ENCODE data around the gene BABAM2. TPM values are rescaled to one million over a fixed set of nuclear protein-coding genes. Genes with fewer than 3 reads are reported as not detected.

BABAM2 gene
- total and polyA plus RNA-seq, 7 donors, result 34.2 to 74.5 (median 52.3) TPM

DNA sequence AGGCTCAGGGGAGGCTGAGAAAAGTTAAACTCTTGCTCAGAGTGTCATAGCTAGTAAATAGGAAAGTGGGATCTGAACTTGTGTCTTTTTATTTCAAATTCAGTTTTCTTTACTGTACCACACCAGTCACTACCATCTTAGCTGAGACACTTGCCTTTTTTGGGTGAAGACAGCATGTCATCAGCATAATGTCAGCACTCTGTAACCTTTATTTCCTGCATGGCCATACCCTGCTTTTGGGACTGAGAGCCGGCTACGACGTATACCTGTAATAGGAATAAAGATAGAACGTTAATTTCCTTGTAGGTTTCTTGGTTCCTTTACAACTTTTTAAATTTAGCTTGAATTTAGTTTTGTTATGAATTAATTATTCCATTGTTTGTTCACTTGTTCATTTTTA is 202.8 kb downstream of the BABAM2 start:
- no peak overlapping the region for H3K4me3 ChIP-seq
- intact Hi-C loops (cut with DNase I), result no loop called here
- H3K4me1 ChIP-seq, result peaks cover 15% of the 10 kb centered on the region
- no peaks in the 10 kb centered on the region for H3K36me3 ChIP-seq (ENCODE audit: insufficient read depth in 1 of 2, low read depth in 1 of 2)
- ATAC-seq (no peak), DNase-seq (no peak)
- TF ChIP-seq, protein P1, sequence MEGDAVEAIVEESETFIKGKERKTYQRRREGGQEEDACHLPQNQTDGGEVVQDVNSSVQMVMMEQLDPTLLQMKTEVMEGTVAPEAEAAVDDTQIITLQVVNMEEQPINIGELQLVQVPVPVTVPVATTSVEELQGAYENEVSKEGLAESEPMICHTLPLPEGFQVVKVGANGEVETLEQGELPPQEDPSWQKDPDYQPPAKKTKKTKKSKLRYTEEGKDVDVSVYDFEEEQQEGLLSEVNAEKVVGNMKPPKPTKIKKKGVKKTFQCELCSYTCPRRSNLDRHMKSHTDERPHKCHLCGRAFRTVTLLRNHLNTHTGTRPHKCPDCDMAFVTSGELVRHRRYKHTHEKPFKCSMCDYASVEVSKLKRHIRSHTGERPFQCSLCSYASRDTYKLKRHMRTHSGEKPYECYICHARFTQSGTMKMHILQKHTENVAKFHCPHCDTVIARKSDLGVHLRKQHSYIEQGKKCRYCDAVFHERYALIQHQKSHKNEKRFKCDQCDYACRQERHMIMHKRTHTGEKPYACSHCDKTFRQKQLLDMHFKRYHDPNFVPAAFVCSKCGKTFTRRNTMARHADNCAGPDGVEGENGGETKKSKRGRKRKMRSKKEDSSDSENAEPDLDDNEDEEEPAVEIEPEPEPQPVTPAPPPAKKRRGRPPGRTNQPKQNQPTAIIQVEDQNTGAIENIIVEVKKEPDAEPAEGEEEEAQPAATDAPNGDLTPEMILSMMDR (IDR thresholded peaks at IDR 0.05), result no peak
- H3K9me3 ChIP-seq, result peaks cover 4% of the 10 kb centered on the region
- no peak overlapping the region for H3K27ac ChIP-seq
- 76 to 83% (median 81%) methylated on average over 4 of the region's 4 CpGs for WGBS, 3 donors
- H3K27me3 ChIP-seq (ENCODE audit: insufficient read depth in 3 of 3, low read length in 2 of 3), result no peaks in the 10 kb centered on the region

GRCh38 chr2:28093768-28094167 is 203.2 kb downstream of the BABAM2 start:
- no peak for DNase-seq
- Histone ChIP-seq H3K4me3 (no peak overlapping the region), H3K27me3 (ENCODE audit: insufficient read depth in 3 of 3, low read length in 2 of 3) (no peaks in the 10 kb centered on the region), H3K9me3 (peaks cover 4% of the 10 kb centered on the region), H3K27ac (no peak overlapping the region), H3K4me1 (peaks cover 19% of the 10 kb centered on the region), H3K36me3 (ENCODE audit: insufficient read depth in 1 of 2, low read depth in 1 of 2) (no peaks in the 10 kb centered on the region)
- 78 to 79% (median 78%) methylated on average over 2 of the region's 2 CpGs for WGBS, 3 donors
- intact Hi-C loops (cut with DNase I), result no loop called here
- TF ChIP-seq, protein P1 (IDR thresholded peaks at IDR 0.05), result no peak
- no peak for ATAC-seq

DNA sequence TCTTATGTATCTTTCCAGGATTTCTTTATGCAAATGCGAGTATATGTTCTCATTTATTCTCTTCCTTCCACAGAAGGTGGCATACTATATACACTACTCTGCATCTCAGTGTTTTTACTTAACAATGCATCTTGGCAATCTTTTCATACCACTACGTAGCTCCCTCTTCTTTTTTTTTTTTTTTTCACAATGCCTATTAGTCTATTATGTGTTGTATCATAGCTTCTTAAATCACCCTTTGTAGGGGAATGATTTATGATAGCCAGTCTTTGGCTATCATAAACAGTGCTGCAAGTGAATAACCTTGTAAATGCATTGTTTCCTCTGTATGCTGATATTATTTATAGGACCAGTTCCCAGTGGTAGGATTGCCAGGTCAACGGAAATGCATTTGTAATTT is 204.2 kb downstream of the BABAM2 start:
- Histone ChIP-seq H3K27me3 (ENCODE audit: insufficient read depth in 3 of 3, low read length in 2 of 3) (no peaks in the 10 kb centered on the region), H3K9me3 (peaks cover 4% of the 10 kb centered on the region), H3K4me1 (peaks cover 25% of the 10 kb centered on the region), H3K27ac (no peak overlapping the region), H3K36me3 (ENCODE audit: insufficient read depth in 1 of 2, low read depth in 1 of 2) (no peaks in the 10 kb centered on the region), H3K4me3 (no peak overlapping the region)
- intact Hi-C loops (cut with DNase I), result no loop called here
- TF ChIP-seq, protein P1 (IDR thresholded peaks at IDR 0.05), result no peak
- DNase-seq, result no peak
- peak in 1 of 4 donors; percentile 32 for ATAC-seq
- WGBS, 3 donors, result 70 to 79% (median 71%) methylated on average over 3 of the region's 3 CpGs

DNA sequence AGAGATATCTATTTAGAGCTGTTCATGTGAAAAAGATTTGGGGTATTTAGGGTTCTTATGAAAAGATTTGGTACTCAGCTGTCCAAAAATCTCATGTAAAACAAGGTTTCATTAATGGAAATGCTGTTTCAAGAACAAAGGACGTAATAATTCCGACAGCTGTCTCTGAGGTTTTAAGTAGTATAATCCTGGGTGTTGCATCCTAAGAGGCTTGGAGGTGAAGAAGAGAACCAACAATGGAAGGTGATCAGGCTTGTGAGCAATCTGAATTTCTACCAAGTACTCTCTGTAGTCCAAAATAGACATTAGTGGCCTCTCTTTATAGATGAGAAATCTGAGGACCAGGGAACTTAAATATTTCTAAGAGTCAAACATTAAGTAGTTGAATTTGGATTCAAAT is 205.1 kb downstream of the BABAM2 start:
- WGBS, 3 donors, result 70 to 96% (median 79%) methylated on average over 2 of the region's 2 CpGs

DNA sequence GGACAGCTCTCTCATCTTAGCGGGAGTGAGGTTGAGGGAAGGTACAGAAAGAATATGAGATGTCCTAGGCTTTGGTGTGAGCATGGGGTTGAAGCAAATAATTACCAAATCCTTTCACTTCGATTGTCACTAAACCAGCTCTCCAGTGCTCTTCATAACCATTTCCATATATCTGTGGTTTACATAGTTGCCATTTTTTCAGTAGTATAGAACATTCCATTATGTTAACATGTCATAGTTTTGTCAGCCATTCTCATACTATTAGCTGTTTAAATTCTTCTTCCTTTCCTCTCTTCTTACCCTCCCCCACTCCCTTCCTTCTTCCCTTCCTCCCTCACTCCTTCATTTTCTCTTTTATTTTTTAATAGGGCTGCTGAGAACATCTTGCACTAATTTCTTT is 205.9 kb downstream of the BABAM2 start:
- Histone ChIP-seq H3K27me3 (ENCODE audit: insufficient read depth in 3 of 3, low read length in 2 of 3) (no peaks in the 10 kb centered on the region), H3K4me1 (peaks cover 33% of the 10 kb centered on the region), H3K9me3 (peaks cover 4% of the 10 kb centered on the region), H3K27ac (no peak overlapping the region), H3K36me3 (ENCODE audit: insufficient read depth in 1 of 2, low read depth in 1 of 2) (no peaks in the 10 kb centered on the region), H3K4me3 (no peak overlapping the region)
- WGBS, 3 donors, result 90 to 93% (median 92%) methylated on average over 2 of the region's 2 CpGs
- no peak for ATAC-seq
- intact Hi-C loops (cut with DNase I), result no loop called here
- TF ChIP-seq, protein P1 (IDR thresholded peaks at IDR 0.05), result no peak
- no peak for DNase-seq

More for the DNA sequence above, 205.1 kb downstream of the BABAM2 start:
- no peak overlapping the region for H3K27ac ChIP-seq
- no peaks in the 10 kb centered on the region for H3K27me3 ChIP-seq (ENCODE audit: insufficient read depth in 3 of 3, low read length in 2 of 3)
- peaks cover 4% of the 10 kb centered on the region for H3K9me3 ChIP-seq
- peaks cover 25% of the 10 kb centered on the region for H3K4me1 ChIP-seq
- TF ChIP-seq, protein P1 (IDR thresholded peaks at IDR 0.05), result no peak
- H3K4me3 ChIP-seq, result no peak overlapping the region
- no peaks in the 10 kb centered on the region for H3K36me3 ChIP-seq (ENCODE audit: insufficient read depth in 1 of 2, low read depth in 1 of 2)
- ATAC-seq (peak in 2 of 4 donors; percentile 19 to 60), DNase-seq (no peak)
- intact Hi-C loops (cut with DNase I), result no loop called here
